H9 (cell line): ENCODE results near the gene UNCX. TPM values are rescaled to one million over a fixed set of nuclear protein-coding genes. Genes with fewer than 3 reads are reported as not detected.

Experiments
- DNase-seq: peaks from one replicate; pipeline ENCODE4 v3.0.0-alpha.2; 2017
- H2AFZ ChIP-seq: one replicate; pipeline ENCODE4 v1.6.1; 2013; ENCODE audit warnings: mild to moderate bottlenecking, low read length, control low read depth, moderate library complexity
- H2AK5ac ChIP-seq: 2 replicates; pipeline ENCODE4 v1.6.1; 2013; ENCODE audit warnings: low read length, control low read depth, mixed read lengths; ENCODE audit not compliant: insufficient read length
- H2BK120ac ChIP-seq: one replicate; pipeline ENCODE4 v1.6.1; 2013; ENCODE audit warnings: low read depth, mild to moderate bottlenecking, low read length, control low read depth, inconsistent platforms; ENCODE audit not compliant: poor library complexity, severe bottlenecking
- H2BK12ac ChIP-seq: 2 replicates; pipeline ENCODE4 v1.6.1; 2013; ENCODE audit warnings: low read length, control low read depth, mixed read lengths, low read depth; ENCODE audit not compliant: insufficient read length
- H2BK15ac ChIP-seq: 2 replicates; pipeline ENCODE4 v1.6.1; 2013; ENCODE audit warnings: low read depth, low read length, control low read depth
- H2BK20ac ChIP-seq: one replicate; pipeline ENCODE4 v1.6.1; 2013; ENCODE audit warnings: low read depth, mild to moderate bottlenecking, low read length, control low read depth, inconsistent platforms; ENCODE audit not compliant: poor library complexity, severe bottlenecking
- H2BK5ac ChIP-seq: 2 replicates; pipeline ENCODE4 v1.6.1; 2013; ENCODE audit warnings: low read length, control low read depth, mixed read lengths; ENCODE audit not compliant: insufficient read length
- H3K14ac ChIP-seq: 2 replicates; pipeline ENCODE4 v1.6.1; 2013; ENCODE audit warnings: low read length, control low read depth; ENCODE audit not compliant: insufficient read depth
- H3K18ac ChIP-seq: 2 replicates; pipeline ENCODE4 v1.6.1; 2013; ENCODE audit warnings: low read depth, mild to moderate bottlenecking, mixed read lengths, low read length, control low read depth; ENCODE audit not compliant: insufficient read length
- H3K23ac ChIP-seq: 2 replicates; pipeline ENCODE4 v1.6.1; 2013; ENCODE audit warnings: low read length, control low read depth, mixed read lengths, low read depth; ENCODE audit not compliant: insufficient read length
- H3K23me2 ChIP-seq: 2 replicates; pipeline ENCODE4 v1.6.1; 2013; ENCODE audit warnings: low read depth, mild to moderate bottlenecking, mixed read lengths, low read length, control low read depth; ENCODE audit not compliant: insufficient read length, poor library complexity, severe bottlenecking
- H3K27ac ChIP-seq: 2 replicates; pipeline ENCODE4 v1.5.1; 2013; ENCODE audit warnings: low read length, control low read depth, mixed read lengths, low read depth; ENCODE audit not compliant: insufficient read length
- H3K27me3 ChIP-seq: 2 replicates; pipeline ENCODE4 v1.6.1; 2013; ENCODE audit warnings: low read length, control low read depth, inconsistent platforms; ENCODE audit not compliant: insufficient read depth
- H3K4ac ChIP-seq: 2 replicates; pipeline ENCODE4 v1.6.1; 2013; ENCODE audit warnings: low read depth, mild to moderate bottlenecking, control low read depth, inconsistent platforms, low read length, moderate library complexity
- H3K4me1 ChIP-seq: 2 replicates; pipeline ENCODE4 v1.6.1; 2013; ENCODE audit warnings: low read length, control low read depth, inconsistent platforms; ENCODE audit not compliant: insufficient read depth
- H3K4me2 ChIP-seq: 2 replicates; pipeline ENCODE4 v1.6.1; 2013; ENCODE audit warnings: low read length, control low read depth, mixed read lengths; ENCODE audit not compliant: insufficient read length, insufficient read depth
- H3K56ac ChIP-seq: 2 replicates; pipeline ENCODE4 v1.6.1; 2013; ENCODE audit warnings: low read depth, mild to moderate bottlenecking, mixed read lengths, low read length, control low read depth; ENCODE audit not compliant: insufficient read length
- H3K79me1 ChIP-seq: 2 replicates; pipeline ENCODE4 v1.6.1; 2013; ENCODE audit warnings: low read depth, mild to moderate bottlenecking, moderate library complexity, low read length, control low read depth, inconsistent platforms; ENCODE audit not compliant: insufficient read depth, poor library complexity, severe bottlenecking
- H3K79me2 ChIP-seq: 2 replicates; pipeline ENCODE4 v1.6.1; 2013; ENCODE audit warnings: low read length, control low read depth, inconsistent platforms; ENCODE audit not compliant: insufficient read depth
- H3K9ac ChIP-seq: 2 replicates; pipeline ENCODE4 v1.6.1; 2013; ENCODE audit warnings: low read length, control low read depth, mixed read lengths; ENCODE audit not compliant: insufficient read length; ENCODE audit errors: extremely low read depth
- H3K9me3 ChIP-seq: one replicate; pipeline ENCODE4 v1.6.1; 2013; ENCODE audit warnings: low read depth, low read length, inconsistent platforms; ENCODE audit not compliant: control insufficient read depth
- H3T11ph ChIP-seq: one replicate; pipeline ENCODE4 v1.6.1; 2013; ENCODE audit warnings: mild to moderate bottlenecking, low read length, control low read depth, inconsistent platforms
- H4K20me1 ChIP-seq: one replicate; pipeline ENCODE4 v1.6.1; 2013; ENCODE audit not compliant: control insufficient read depth, insufficient read length, insufficient read depth
- H4K5ac ChIP-seq: 2 replicates; pipeline ENCODE4 v1.6.1; 2013; ENCODE audit warnings: low read depth, mild to moderate bottlenecking, mixed read lengths, low read length, control low read depth; ENCODE audit not compliant: insufficient read length
- H4K8ac ChIP-seq: replicated peaks from 2 replicates; pipeline ENCODE4 v1.6.1; 2013; ENCODE audit warnings: low read length, control low read depth, mixed read lengths, low read depth; ENCODE audit not compliant: insufficient read length
- H4K91ac ChIP-seq: 2 replicates; pipeline ENCODE4 v1.6.1; 2013; ENCODE audit warnings: low read depth, mild to moderate bottlenecking, moderate library complexity, mixed read lengths, low read length, control low read depth; ENCODE audit not compliant: insufficient read length
- H3K27ac Mint-ChIP-seq, 3 experiments: 2 replicates in 2 of 3; 3 replicates in 1 of 3; pipeline ENCODE4 v1.8.0; 2020 to 2021; ENCODE audit warnings: mixed read lengths in 3 of 3, mild to moderate bottlenecking in 1 of 3, moderate library complexity in 1 of 3
- H3K27me3 Mint-ChIP-seq: 2 replicates; pipeline ENCODE4 v1.8.0; 2021; ENCODE audit warnings: low read depth, mild to moderate bottlenecking, moderate library complexity, mixed read lengths
- H3K36me3 Mint-ChIP-seq, 3 experiments: 2 replicates in 2 of 3; 3 replicates in 1 of 3; pipeline ENCODE4 v1.8.0; 2020 to 2021; ENCODE audit warnings: low read depth in 3 of 3, mixed read lengths in 3 of 3; ENCODE audit not compliant: insufficient read depth in 1 of 3
- H3K4me1 Mint-ChIP-seq, 2 experiments: 2 replicates each; pipeline ENCODE4 v1.8.0; 2020; ENCODE audit warnings: mixed read lengths in 2 of 2
- H3K4me3 Mint-ChIP-seq, 2 experiments: 2 replicates in 1 of 2; 3 replicates in 1 of 2; pipeline ENCODE4 v1.8.0; 2020 to 2021; ENCODE audit warnings: mild to moderate bottlenecking in 2 of 2, mixed read lengths in 2 of 2, moderate library complexity in 1 of 2
- H3K9me3 Mint-ChIP-seq, 2 experiments: 2 replicates in 1 of 2; 3 replicates in 1 of 2; pipeline ENCODE4 v1.8.0; 2020; ENCODE audit warnings: mild to moderate bottlenecking in 2 of 2, mixed read lengths in 2 of 2, moderate library complexity in 1 of 2
- CTCF ChIP-seq: fragments of 200-600 bp; sonication (generic); conservative IDR thresholded peaks from 3 replicates; pipeline ENCODE4 v1.8.0; 2021; ENCODE audit warnings: antibody characterized with exemption, mild to moderate bottlenecking
- WGBS: extraction: QIAGEN DNeasy Blood & Tissue Kit; methylation state at CpG from one replicate; pipeline ENCODE4 v1.1.7; 2013; ENCODE audit warnings: missing lambda C conversion rate, low lambda C conversion rate, mixed read lengths; ENCODE audit not compliant: insufficient read length; ENCODE audit errors: extremely low coverage; 5-methylcytosine and 5-hydroxymethylcytosine counted together
- total RNA-seq: library from RNA; stranded (reverse); gene quantifications from 2 replicates; pipeline ENCODE4 v1.2.1, GENCODE V29; 2021

The UNCX gene
- total RNA-seq, 1 experiment from 2014 or later: not detected

- H2BK15ac ChIP-seq: no peak overlapping the region
- WGBS: no CpG with 5 or more reads among the region's 30 CpGs
Observed at GRCh38 chr7:1274121-1274875, 41.6 kb downstream of the UNCX start.

More at GRCh38 chr7:1274121-1274875, 41.6 kb downstream of the UNCX start:
- H2AK5ac ChIP-seq: no peak overlapping the region
- Mint-ChIP-seq H3K4me1 (no peaks in the 10 kb centered on the region), H3K36me3 (peaks cover 0 to 3% (median 0%) of the 10 kb centered on the region in 3 experiments; a peak in 1 of 7 replicates), H3K4me3 (no peak overlapping the region), H3K27me3 (peaks cover 14% of the 10 kb centered on the region), H3K9me3 (peaks cover 14 to 18% of the 10 kb centered on the region in 2 experiments), H3K27ac (no peak overlapping the region)
- no peak overlapping the region for H3K27ac ChIP-seq
- no peak overlapping the region for H2AFZ ChIP-seq
- no peak overlapping the region for H4K8ac ChIP-seq
- DNase-seq: no peak
- H2BK20ac ChIP-seq: no peak overlapping the region
- H3K9ac ChIP-seq: no peak overlapping the region
- no peak overlapping the region for H2BK120ac ChIP-seq
- H3T11ph ChIP-seq: no peak overlapping the region
- no peak overlapping the region for H3K4me2 ChIP-seq
- H4K20me1 ChIP-seq: peaks cover 2% of the 10 kb centered on the region
- no peak overlapping the region for H3K18ac ChIP-seq
- H3K4me1 ChIP-seq: no peaks in the 10 kb centered on the region
- no peak overlapping the region for H2BK12ac ChIP-seq
- H3K56ac ChIP-seq: no peak overlapping the region
- no peak overlapping the region for H3K4ac ChIP-seq
- no peak overlapping the region for H3K23ac ChIP-seq
- H4K91ac ChIP-seq: no peak overlapping the region
- no peak overlapping the region for H4K5ac ChIP-seq
- no peaks in the 10 kb centered on the region for H3K23me2 ChIP-seq
- no peaks in the 10 kb centered on the region for H3K79me2 ChIP-seq
- no peaks in the 10 kb centered on the region for H3K27me3 ChIP-seq
- no peak overlapping the region for H3K14ac ChIP-seq
- H2BK5ac ChIP-seq: no peak overlapping the region
- TF ChIP-seq CTCF: no peak
- H3K9me3 ChIP-seq: no peaks in the 10 kb centered on the region
- no peaks in the 10 kb centered on the region for H3K79me1 ChIP-seq
